ENCODE measurements around the gene IFT27. TPM values are rescaled to one million over a fixed set of nuclear protein-coding genes. Genes with fewer than 3 reads are reported as not detected.

The IFT27 gene
- total RNA-seq, 1 experiment from 2014 or later: 8.3 TPM

DNA sequence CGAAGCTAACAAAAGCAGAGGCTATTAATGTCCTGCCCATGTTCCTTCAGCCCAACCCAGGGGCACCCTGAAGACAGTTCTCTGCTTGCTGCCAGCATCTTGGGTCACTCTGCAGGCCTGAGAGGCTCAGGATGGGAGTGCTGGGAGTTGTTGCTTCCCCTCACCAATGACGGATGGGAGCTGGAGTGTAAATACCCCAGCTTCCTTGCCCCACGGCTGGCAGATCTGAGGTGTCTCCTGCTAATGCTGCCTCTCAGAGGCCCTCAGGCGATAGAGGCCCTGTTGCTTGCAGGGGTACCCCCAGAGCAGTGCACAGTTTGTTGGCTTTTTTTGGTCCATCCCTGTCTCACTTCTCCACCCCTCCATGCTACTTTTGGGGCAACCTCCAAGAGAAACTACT lies 32.9 kb downstream of the IFT27 start:
- Histone ChIP-seq H3K4me3 (ENCODE audit: low read depth, low read length) (no peak overlapping the region), H3K9me3 (no peaks in the 10 kb centered on the region), H3K27me3 (replicated peaks; ENCODE audit: control insufficient read depth, insufficient read depth, low read length) (no peaks in the 10 kb centered on the region), H3K4me1 (no peaks in the 10 kb centered on the region), H3K36me3 (ENCODE audit: control insufficient read depth, insufficient read depth, low read length) (no peaks in the 10 kb centered on the region)
- Mint-ChIP-seq H3K27ac (ENCODE audit: unreplicated experiment) (no peak overlapping the region), H3K4me3 (ENCODE audit: unreplicated experiment) (no peak overlapping the region), H3K36me3 (ENCODE audit: insufficient read depth, unreplicated experiment) (no peaks in the 10 kb centered on the region), H3K9me3 (ENCODE audit: unreplicated experiment) (no peaks in the 10 kb centered on the region), H3K4me1 (ENCODE audit: low read depth, unreplicated experiment) (no peaks in the 10 kb centered on the region), H3K27me3 (ENCODE audit: insufficient read depth, unreplicated experiment) (peaks cover 12% of the 10 kb centered on the region)
- DNase-seq: peak in 1 of 2 experiments; percentile 6
- ChIA-PET POLR2A (no interaction called here), CTCF (no interaction called here)
- BruUV-seq (replicated peaks): no TSS peak
- intact Hi-C loops (cut with micrococcal nuclease; ENCODE audit: unreplicated experiment): no loop called here
- TF ChIP-seq, protein P1, sequence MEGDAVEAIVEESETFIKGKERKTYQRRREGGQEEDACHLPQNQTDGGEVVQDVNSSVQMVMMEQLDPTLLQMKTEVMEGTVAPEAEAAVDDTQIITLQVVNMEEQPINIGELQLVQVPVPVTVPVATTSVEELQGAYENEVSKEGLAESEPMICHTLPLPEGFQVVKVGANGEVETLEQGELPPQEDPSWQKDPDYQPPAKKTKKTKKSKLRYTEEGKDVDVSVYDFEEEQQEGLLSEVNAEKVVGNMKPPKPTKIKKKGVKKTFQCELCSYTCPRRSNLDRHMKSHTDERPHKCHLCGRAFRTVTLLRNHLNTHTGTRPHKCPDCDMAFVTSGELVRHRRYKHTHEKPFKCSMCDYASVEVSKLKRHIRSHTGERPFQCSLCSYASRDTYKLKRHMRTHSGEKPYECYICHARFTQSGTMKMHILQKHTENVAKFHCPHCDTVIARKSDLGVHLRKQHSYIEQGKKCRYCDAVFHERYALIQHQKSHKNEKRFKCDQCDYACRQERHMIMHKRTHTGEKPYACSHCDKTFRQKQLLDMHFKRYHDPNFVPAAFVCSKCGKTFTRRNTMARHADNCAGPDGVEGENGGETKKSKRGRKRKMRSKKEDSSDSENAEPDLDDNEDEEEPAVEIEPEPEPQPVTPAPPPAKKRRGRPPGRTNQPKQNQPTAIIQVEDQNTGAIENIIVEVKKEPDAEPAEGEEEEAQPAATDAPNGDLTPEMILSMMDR (IDR thresholded peaks at IDR 0.05; ENCODE audit: insufficient read depth in 1 of 2, low read depth in 1 of 2, low read length in 1 of 2, severe bottlenecking in 1 of 2, unreplicated experiment in 1 of 2): no peak

DNA sequence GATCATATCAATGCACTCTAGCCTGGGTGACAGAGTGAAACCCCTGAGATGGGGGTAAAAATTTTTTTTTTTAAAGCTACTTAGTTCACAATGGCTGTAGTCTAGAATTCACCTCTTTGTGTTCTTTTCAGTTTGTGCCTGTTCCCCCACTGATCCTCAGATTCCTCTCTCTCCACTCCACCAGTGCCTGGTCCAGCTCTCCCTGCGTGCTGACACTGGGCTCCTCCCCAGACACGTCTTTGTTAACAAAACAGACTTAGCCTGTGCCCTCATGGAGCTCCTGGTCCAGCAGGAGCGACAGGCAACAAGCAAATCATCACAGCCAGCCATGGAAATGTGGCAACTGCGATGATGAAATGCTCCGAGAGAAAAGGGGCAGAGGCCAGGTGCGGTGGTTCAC lies 34.0 kb downstream of the IFT27 start:
- BruUV-seq (replicated peaks): no TSS peak
- peak in 1 of 2 experiments; percentile 3 for DNase-seq
- H3K4me3 ChIP-seq (ENCODE audit: low read depth, low read length): no peak overlapping the region
- no peaks in the 10 kb centered on the region for H3K9me3 Mint-ChIP-seq (ENCODE audit: unreplicated experiment)
- no peak overlapping the region for H3K4me3 Mint-ChIP-seq (ENCODE audit: unreplicated experiment)
- ChIA-PET POLR2A (no interaction called here), CTCF (no interaction called here)
- peaks cover 17% of the 10 kb centered on the region for H3K27me3 Mint-ChIP-seq (ENCODE audit: insufficient read depth, unreplicated experiment)
- no peak overlapping the region for H3K27ac Mint-ChIP-seq (ENCODE audit: unreplicated experiment)
- TF ChIP-seq, protein P1 (IDR thresholded peaks at IDR 0.05; ENCODE audit: insufficient read depth in 1 of 2, low read depth in 1 of 2, low read length in 1 of 2, severe bottlenecking in 1 of 2, unreplicated experiment in 1 of 2): no peak
- no peaks in the 10 kb centered on the region for H3K4me1 ChIP-seq
- H3K9me3 ChIP-seq: no peaks in the 10 kb centered on the region
- no peaks in the 10 kb centered on the region for H3K36me3 ChIP-seq (ENCODE audit: control insufficient read depth, insufficient read depth, low read length)
- no peaks in the 10 kb centered on the region for H3K36me3 Mint-ChIP-seq (ENCODE audit: insufficient read depth, unreplicated experiment)
- H3K4me1 Mint-ChIP-seq (ENCODE audit: low read depth, unreplicated experiment): no peaks in the 10 kb centered on the region
- no peaks in the 10 kb centered on the region for H3K27me3 ChIP-seq (replicated peaks; ENCODE audit: control insufficient read depth, insufficient read depth, low read length)
- intact Hi-C loops (cut with micrococcal nuclease; ENCODE audit: unreplicated experiment): no loop called here

DNA sequence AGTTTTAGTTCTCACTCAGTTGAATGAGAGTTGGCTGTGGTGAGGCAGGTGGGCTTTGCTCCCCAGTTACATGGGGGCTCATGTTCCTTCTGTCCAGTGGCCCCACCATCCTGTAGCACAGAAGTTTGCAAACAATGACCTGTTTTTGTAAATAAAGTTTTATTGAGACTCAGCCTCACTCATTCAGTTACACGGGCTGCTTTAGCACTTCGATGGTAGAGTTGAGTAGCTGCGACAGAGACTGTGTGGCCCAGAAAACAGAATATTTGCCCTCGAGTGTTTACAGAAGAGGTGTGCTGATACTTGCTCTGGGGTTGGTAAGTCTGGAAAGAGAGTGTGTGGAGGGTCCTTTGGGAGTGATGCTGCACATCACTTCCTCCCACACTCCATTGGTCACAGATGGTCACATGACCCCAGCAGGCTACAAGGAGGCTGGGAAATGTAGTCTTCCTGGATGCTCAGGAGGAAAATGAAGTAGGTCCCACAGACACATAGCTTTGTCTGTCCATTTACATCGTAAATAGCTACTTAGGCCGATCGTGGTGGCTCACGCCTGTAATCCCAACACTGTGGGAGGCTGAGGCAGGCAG lies 34.6 kb downstream of the IFT27 start:
- no TSS peak for BruUV-seq (replicated peaks)
- Mint-ChIP-seq H3K4me3 (ENCODE audit: unreplicated experiment) (no peak overlapping the region), H3K36me3 (ENCODE audit: insufficient read depth, unreplicated experiment) (no peaks in the 10 kb centered on the region), H3K4me1 (ENCODE audit: low read depth, unreplicated experiment) (no peaks in the 10 kb centered on the region), H3K9me3 (ENCODE audit: unreplicated experiment) (no peaks in the 10 kb centered on the region), H3K27ac (ENCODE audit: unreplicated experiment) (no peak overlapping the region), H3K27me3 (ENCODE audit: insufficient read depth, unreplicated experiment) (peaks cover 21% of the 10 kb centered on the region)
- POLR2A ChIA-PET: no interaction called here
- Histone ChIP-seq H3K27me3 (replicated peaks; ENCODE audit: control insufficient read depth, insufficient read depth, low read length) (no peaks in the 10 kb centered on the region), H3K9me3 (no peaks in the 10 kb centered on the region), H3K36me3 (ENCODE audit: control insufficient read depth, insufficient read depth, low read length) (no peaks in the 10 kb centered on the region), H3K4me3 (ENCODE audit: low read depth, low read length) (no peak overlapping the region), H3K4me1 (no peaks in the 10 kb centered on the region)
- DNase-seq: peak; percentile 21 to 47
- intact Hi-C loops (cut with micrococcal nuclease; ENCODE audit: unreplicated experiment): no loop called here
- CTCF ChIA-PET: no interaction called here
- TF ChIP-seq, protein P1 (IDR thresholded peaks at IDR 0.05; ENCODE audit: insufficient read depth in 1 of 2, low read depth in 1 of 2, low read length in 1 of 2, severe bottlenecking in 1 of 2, unreplicated experiment in 1 of 2): no peak

Data from Caco-2 (cell line).